ENCODE data around the gene ZNF627.
"Not testable (repeated sequence)": the region's sequence is repeated elsewhere in the genome, so short reads cannot be mapped to it uniquely, and the experiment has no call there.

The ZNF627 gene

GRCh38 chr19:11633223-11633622, 35.9 kb downstream of the ZNF627 start:
- DNase-seq = no peak

- not testable (repeated sequence) for DNase-seq
Observed at GRCh38 chr19:11634018-11634662, 36.9 kb downstream of the ZNF627 start.

DNA sequence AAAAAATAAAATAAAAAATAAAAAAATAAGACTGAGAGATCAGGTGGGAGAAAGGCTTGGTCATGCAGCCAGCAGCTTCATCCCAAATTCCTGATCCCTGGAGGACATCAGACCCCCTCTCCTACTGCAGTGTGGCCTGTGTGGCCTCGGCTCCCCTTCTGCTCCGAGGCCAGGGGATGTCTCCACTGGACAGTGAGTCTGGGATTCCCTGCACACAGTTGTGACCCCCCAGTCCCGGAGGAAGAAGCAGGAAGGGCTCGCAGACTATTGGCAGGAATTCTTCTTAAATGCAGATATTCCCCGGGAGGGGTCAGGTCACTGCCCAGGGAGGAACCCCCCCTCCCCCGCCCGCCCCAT, 41.9 kb downstream of the ZNF627 start:
- no peak for DNase-seq

- DNase-seq = peak; percentile 82
Observed at GRCh38 chr19:11639602-11640471, 42.6 kb downstream of the ZNF627 start.

- no peak for DNase-seq
Observed at GRCh38 chr19:11641244-11641643, 44.0 kb downstream of the ZNF627 start.

DNA sequence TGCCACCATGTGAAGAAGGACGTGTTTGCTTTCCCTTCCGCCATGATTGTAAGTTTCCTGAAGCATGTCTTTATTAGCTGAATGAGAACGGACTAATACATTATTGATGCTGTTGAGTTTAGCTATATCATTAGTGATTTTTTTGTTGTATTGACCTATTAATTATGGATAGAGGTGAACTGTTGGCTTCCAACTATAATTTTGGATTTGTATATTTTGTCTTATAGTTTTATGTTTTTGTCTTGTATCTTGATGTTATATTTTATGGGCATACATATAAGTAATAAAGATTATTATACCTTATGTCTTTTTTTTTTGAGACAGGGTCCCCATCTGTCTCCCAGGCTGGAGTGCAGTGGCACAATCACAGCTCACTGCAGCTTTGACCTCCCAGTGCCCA, 45.6 kb downstream of the ZNF627 start:
- no peak for DNase-seq

DNA sequence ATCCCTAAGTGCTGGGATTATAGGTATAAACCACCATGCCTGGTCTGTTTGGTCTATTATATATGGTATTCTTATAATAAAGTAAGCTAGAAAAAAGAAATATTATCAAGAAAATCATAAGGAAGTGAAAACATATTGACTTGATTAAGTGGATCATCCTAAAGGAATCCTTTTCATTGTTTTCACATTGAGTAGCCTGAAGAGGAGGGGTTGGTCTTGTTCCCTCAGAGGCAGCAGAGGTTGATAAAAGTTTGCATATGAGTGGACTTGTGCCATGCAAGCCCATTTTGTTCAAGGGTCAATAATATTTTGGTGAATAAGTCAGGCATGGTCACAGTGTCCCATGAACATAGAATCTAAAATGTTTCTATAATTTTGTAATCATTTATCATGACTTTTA, 52.7 kb downstream of the ZNF627 start:
- no peak for DNase-seq

DNA sequence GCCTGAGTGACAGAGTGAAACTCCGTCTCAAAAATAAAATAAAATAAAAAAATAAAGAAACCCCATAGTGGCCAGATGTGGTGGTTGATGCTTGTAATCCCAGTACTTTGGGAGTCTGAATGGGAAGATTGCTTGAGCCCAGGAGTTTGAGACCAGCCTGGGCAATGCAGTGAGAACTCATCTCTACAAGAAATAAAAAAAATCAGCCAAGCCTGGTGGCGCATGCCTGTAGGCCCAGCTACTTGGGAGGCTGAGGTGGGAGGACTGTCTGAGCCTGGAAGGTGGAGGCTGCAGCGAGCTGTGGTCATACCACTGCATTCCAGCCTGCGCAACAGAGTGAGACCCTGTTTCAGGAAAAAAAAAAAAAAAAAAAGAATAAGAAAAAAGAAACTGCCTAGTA, 53.8 kb downstream of the ZNF627 start:
- no peak for DNase-seq

- no peak for DNase-seq
Observed at GRCh38 chr19:11652056-11652455, 54.8 kb downstream of the ZNF627 start.

- DNase-seq = no peak
Observed at GRCh38 chr19:11652492-11652891, 55.2 kb downstream of the ZNF627 start.

- no peak for DNase-seq
Observed at GRCh38 chr19:11656535-11656934, 59.3 kb downstream of the ZNF627 start.

- DNase-seq = no peak
Observed at GRCh38 chr19:11657307-11657706, 60.0 kb downstream of the ZNF627 start.

- no peak for DNase-seq
Observed at GRCh38 chr19:11658970-11659369, 61.7 kb downstream of the ZNF627 start.

DNA sequence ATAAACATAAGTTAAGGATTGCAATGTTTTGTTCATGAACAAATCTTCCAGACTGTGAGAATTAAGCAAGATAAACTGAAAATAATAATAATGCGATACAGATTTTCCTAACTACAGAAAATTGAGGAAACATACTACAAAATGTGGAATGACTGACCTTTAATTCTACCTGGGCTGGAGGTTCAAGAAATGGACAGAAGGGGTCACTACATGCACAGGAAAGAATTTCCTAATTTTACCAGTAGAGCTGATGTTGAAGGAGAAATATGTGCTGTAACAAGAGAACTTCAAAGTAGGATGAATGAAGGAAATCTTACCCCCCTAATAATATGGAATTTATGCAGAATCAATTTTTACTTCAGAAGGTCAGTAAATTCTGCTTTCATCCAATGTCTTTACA, 62.3 kb downstream of the ZNF627 start:
- DNase-seq = no peak

DNA sequence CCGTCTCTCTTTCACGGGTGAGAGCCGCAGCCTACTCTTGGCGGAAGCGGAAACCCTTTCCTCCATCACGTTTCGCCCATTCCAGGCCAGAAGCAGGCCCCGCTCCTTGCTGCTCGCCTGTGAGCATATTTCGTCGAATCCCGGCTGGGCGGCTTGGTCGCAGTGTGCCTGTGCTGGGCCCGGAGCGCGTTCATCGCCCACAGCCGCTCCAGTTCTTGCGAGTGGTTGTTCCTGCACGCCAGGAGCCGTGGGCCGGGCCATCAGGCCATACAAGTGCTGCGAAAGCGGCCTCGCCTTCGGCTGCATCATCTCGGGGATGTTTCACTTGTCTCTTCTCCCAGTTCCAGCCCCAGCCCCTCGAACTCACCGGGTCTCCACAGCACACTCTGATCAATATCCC, 65.0 kb downstream of the ZNF627 start:
- no peak for DNase-seq

GRCh38 chr19:11663181-11663591, 65.9 kb downstream of the ZNF627 start:
- DNase-seq = no peak
